NCI-H345 (cell line): ENCODE results near the gene MGAT4A.
"Not testable (repeated sequence)": the region's sequence is repeated elsewhere in the genome, so short reads cannot be mapped to it uniquely, and the experiment has no call there.

ENCODE experiments used
- DNase-seq: peaks from one replicate; lab custom pipeline; 2025; lab: John Stamatoyannopoulos, UW

The MGAT4A gene

GRCh38 chr2:98730053-98730706 is 752 bp downstream of the MGAT4A start:
- DNase-seq: peak; percentile 71

DNA sequence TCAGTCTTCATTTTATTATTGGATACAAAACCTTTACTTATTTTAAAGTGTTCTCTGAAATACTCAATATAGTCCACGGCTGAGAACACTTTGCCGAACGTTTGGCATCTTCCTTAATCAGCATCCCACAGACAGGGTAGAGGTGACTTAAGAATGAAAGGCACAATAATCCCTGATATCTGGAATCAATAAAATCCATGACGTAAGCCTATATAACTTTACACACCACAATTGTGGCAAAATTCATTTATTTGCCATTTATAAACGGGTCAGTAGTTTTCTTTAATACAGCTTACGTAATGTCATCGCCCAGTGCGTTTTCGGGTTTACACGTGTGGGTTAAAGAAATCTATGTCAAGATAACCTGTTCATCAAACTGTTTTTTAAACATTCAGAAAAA is 1.3 kb downstream of the MGAT4A start:
- no peak for DNase-seq

DNA sequence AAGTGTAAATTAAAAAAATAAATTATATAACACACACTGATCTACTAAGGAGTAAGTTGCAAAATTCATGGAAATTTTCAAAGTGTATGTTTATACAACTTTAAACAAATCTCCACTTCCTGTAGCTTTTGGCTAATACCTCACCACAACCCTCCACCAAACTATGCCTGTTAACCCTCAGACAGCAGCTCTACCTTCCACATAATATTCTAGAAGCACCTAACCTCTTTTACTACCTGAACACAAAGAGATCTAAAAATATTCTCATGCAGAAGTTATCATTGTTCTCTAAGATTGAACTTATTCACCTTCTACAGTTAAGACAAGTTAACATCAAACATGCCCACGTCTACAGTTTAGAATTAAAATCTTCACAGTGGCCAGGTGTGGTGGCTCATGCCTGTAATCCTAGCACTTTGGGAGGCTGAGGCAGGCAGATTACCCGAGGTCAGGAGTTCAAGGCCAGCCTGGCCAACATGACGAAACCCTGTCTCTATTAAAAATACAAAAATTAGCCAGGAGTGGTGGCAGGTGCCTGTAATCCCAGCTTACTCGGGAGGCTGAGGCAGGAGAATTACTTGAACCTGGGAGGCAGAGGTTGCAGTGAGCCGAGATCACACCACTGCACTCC is 2.7 kb downstream of the MGAT4A start:
- DNase-seq: not testable (repeated sequence)

DNA sequence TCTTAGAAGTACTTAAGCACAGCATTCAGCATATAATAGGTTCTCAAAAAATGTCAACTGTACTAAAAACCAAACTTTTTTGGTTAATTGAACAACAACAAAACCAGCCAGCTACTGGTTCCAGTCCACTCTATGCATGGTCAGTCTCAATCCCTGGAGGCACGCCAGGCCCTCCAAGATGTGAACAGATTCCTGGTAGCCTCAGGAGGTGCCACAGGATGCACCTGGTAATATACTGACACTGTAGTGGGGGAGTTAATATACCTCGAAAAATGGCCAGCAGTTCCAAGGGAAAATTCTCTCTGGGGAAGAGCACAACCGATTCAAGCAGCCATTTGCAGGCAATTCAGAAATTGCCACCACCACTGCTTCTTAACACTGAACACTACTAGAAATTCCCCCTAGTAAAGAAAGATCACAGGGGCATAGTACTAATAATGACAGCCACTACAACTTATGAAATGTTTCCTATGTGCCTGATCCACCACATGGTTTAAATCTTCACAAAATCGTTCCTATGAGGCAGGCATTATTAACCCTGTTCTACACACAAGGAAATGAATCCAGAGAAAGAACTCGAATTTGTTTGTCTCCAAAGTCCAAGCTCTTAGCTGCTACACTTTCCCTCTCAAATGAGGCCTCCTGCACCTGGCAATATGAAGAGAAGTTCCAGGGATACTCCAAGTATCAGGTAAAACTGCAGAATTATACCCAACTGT is 3.4 kb downstream of the MGAT4A start:
- no peak for DNase-seq

DNA sequence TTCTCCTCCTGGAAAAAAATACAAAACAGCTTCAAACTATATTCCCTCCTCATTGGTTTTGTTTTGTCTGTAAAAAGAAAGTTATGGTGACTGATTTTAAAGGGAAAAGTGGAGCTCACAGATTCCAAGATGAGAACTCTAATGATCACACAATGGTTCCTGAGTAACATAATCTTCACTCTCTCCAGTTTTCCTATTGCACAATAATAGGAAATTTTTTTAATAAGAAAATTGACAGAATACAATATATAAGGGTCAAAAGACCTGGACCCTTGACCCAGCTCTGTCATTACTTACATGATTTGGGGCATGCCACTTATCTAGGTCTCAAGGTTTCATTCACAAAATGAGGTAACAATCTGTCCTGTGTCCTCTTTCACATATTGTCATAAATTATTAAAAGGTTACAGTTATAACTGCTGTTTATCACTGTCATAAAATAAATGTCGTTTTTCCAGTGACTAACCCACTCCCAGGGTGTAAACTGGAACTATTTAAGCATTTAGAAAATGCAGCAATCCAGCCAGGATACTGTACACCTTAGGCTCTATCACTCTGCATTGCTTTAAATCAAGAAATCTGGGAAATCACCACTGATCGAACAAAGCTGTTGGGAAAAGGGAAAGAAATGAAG is 4.1 kb downstream of the MGAT4A start:
- DNase-seq: no peak

GRCh38 chr2:98726205-98726604 is 4.7 kb downstream of the MGAT4A start:
- DNase-seq: peak; percentile 32

GRCh38 chr2:98720286-98720685 is 10.6 kb downstream of the MGAT4A start:
- DNase-seq: no peak

- DNase-seq: no peak
Observed at GRCh38 chr2:98717621-98718020, 13.3 kb downstream of the MGAT4A start.

DNA sequence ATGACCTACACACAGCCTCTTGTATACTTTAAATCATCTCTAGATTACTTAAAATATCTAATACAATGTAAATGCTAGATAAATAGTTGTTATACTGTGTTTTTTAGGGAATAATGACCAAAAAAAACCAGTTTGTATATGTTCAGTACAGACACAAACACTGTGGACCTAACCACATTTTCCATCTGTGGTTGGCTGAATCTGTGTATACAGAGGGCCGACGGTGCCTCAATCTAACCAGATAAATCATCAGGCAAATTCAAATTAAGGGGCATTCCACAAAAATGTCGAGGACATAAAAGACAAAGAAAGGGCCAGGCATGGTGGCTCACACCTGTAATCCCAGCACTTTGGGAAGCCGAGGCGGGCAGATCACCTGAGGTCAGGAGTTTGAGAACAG is 14.1 kb downstream of the MGAT4A start:
- no peak for DNase-seq

GRCh38 chr2:98715812-98716451 is 15.0 kb downstream of the MGAT4A start:
- DNase-seq: no peak

DNA sequence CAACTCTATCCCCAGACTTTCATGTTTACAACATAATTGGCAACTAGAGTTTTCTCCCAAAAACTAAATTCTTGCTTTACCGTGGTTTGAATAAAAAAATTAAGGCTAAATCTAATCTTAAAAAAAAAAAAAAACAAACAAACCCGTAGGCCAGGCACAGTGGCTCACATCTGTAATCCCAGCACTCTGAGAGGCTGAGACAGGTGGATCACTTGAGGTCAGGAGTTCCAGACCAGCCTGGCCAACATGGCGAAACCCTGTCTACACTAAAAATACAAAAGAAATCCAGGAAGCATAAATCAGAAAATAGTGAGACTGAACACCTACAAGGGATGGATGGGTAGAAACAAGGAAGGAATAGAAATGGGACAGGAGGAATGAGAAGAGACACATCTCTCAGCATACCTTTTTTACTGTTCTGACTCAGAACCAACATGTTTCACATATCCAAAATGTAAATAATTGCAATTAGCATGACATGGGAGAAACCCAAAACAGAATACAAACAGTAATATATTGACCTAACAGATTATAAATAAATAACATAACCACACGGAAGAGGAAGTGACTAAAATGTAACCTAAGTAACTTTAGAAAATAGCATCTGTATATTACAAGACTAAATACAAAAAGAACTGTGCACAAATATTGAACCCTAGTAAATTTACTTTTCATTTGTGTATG is 17.5 kb downstream of the MGAT4A start:
- no peak for DNase-seq

DNA sequence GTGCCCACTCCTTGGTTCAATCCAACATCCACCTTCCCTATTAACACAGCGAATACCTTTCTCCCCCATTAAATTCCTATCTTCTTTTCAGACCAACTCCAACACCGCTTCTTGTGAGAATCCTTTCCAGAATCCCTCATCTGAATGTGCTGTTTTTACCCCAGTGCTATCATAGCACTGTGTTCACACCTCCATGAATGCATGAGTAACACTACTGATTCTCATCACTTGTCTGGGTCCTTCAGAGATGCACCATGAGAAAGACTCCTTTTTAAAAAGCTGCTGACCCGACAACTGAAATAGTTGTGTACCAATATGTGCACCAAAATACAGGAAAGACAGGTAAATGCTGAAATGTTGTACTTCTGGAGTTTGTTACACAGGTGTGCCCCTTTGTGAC is 18.8 kb downstream of the MGAT4A start:
- no peak for DNase-seq

- no peak for DNase-seq
Observed at GRCh38 chr2:98711506-98711905, 19.4 kb downstream of the MGAT4A start.

DNA sequence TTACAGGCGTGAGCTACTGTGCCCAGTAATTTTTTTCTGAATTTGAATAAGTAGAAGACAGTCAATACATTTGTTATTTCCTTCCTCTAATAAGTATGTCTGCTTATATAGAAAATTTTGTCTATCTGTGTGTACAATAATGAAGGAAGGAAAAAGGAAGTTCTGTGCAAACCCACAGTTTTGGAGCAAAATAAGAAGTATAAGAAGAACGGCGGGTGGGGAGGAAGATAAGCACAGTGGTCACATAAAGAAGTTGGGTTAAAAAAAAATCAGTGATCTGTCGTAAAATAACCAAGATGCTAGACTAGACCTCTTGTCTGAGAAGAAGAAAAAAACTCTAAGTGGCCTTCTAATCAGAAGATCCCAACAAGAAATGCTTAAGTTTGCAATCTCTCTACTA is 20.2 kb downstream of the MGAT4A start:
- no peak for DNase-seq

DNA sequence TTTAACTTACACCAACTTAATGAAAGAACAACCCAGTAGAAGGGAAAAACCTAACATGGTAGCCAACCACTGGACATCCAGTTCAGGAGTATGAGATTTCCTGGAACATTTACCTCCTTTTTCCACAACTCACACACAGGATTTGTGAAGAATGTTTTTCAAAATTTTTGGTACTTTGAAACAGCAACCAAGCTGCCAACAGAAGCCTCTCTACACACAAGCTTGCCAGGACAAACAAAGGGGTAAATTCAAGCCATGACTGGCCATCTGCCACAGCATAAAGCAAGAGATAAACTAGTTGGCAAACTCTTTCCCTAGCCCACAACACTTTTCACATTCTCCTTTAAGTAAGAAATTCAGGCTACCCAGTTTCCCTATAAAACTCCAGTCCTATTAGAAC is 21.4 kb downstream of the MGAT4A start:
- no peak for DNase-seq

GRCh38 chr2:98708396-98709186 is 22.3 kb downstream of the MGAT4A start:
- DNase-seq: no peak

GRCh38 chr2:98706591-98706990 is 24.3 kb downstream of the MGAT4A start:
- no peak for DNase-seq

GRCh38 chr2:98705333-98705617 is 25.7 kb downstream of the MGAT4A start:
- no peak for DNase-seq

GRCh38 chr2:98704499-98705332 is 26.2 kb downstream of the MGAT4A start:
- peak; percentile 23 for DNase-seq

GRCh38 chr2:98703738-98704137 is 27.2 kb downstream of the MGAT4A start:
- DNase-seq: no peak
